ENCODE measurements around the gene SBF2.

DNA sequence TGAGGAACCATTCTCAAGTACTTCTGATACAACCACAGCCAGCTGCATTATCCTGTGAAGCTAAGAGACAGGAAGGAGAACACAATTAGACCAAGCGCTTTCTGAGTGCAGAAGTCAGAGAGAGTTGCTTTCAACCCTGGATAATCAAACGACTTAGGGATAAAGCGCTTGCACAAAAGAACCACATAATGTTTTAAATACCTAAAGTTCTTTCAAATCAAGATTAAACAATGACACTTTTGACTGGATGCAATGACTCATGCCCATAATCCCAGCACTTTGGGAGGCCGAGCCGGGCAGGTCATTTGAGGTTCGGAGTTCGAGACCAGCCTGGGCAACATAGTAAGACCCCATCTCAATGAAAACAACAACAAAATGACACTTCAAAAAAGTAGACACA lies 485.1 kb downstream of the SBF2 start:
- TF ChIP-seq, protein P1, sequence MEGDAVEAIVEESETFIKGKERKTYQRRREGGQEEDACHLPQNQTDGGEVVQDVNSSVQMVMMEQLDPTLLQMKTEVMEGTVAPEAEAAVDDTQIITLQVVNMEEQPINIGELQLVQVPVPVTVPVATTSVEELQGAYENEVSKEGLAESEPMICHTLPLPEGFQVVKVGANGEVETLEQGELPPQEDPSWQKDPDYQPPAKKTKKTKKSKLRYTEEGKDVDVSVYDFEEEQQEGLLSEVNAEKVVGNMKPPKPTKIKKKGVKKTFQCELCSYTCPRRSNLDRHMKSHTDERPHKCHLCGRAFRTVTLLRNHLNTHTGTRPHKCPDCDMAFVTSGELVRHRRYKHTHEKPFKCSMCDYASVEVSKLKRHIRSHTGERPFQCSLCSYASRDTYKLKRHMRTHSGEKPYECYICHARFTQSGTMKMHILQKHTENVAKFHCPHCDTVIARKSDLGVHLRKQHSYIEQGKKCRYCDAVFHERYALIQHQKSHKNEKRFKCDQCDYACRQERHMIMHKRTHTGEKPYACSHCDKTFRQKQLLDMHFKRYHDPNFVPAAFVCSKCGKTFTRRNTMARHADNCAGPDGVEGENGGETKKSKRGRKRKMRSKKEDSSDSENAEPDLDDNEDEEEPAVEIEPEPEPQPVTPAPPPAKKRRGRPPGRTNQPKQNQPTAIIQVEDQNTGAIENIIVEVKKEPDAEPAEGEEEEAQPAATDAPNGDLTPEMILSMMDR (IDR thresholded peaks at IDR 0.05): no peak
- TF ChIP-seq POLR2A (IDR thresholded peaks at IDR 0.05): no peak

All from lower leg skin (tissue), 3 donors.